Breast epithelium (tissue), 4 donors: ENCODE results near the gene FRMD6. TPM values are rescaled to one million over a fixed set of nuclear protein-coding genes. Genes with fewer than 3 reads are reported as not detected.

Experiments used
- DNase-seq, 2 donors: peaks; one replicate each; pipeline ENCODE4 v3.0.0-alpha.2; 2019; ENCODE audit warnings: low spot score in 2 of 2
- H3K27ac ChIP-seq, 2 donors: fragments of 200-600 bp; sonication (generic) in 1 of 2; one replicate each; pipeline ENCODE4 v1.5.1; 2016 to 2019; ENCODE audit warnings: mild to moderate bottlenecking in 1 of 2
- H3K27me3 ChIP-seq, 2 donors: fragments of 200-600 bp; sonication (generic) in 1 of 2; one replicate each; pipeline versions ENCODE4 v1.5.1 to v1.6.0; 2017 to 2019; ENCODE audit warnings: control low read depth in 1 of 2, mild to moderate bottlenecking in 1 of 2
- H3K36me3 ChIP-seq: fragments of 200-600 bp; one replicate; pipeline ENCODE4 v1.5.1; 2019
- H3K4me1 ChIP-seq, 2 donors: fragments of 200-600 bp; sonication (generic); one replicate each; pipeline ENCODE4 v1.5.1; 2016 to 2019; ENCODE audit warnings: control low read depth in 1 of 2
- H3K4me3 ChIP-seq, 3 donors: fragments of 200-600 bp; sonication (generic); 1 replicate in 2 of 3; 2 replicates in 1 of 3; pipeline ENCODE4 v1.5.1; 2016 to 2019; ENCODE audit warnings: mild to moderate bottlenecking in 3 of 3, moderate library complexity in 2 of 3
- H3K9me3 ChIP-seq, 2 donors: fragments of 200-600 bp; sonication (generic) in 1 of 2; one replicate each; pipeline ENCODE4 v1.5.1; 2016 to 2019; ENCODE audit warnings: control low read depth in 1 of 2
- CTCF ChIP-seq, 3 donors: fragments of 450-650 bp; IDR thresholded peaks; one replicate each; pipeline ENCODE4 v1.5.1; 2016 to 2017; ENCODE audit warnings: antibody characterized with exemption in 3 of 3, mild to moderate bottlenecking in 3 of 3, moderate library complexity in 3 of 3
- POLR2A ChIP-seq: fragments of 450-650 bp; IDR thresholded peaks from one replicate; pipeline ENCODE4 v1.6.1; 2016; ENCODE audit warnings: antibody characterized with exemption, mild to moderate bottlenecking, moderate library complexity
- POLR2AphosphoS5 ChIP-seq, 3 donors: sonication (generic); formaldehyde crosslinking; IDR thresholded peaks; one replicate each; pipeline ENCODE4 v1.6.1; 2017; ENCODE audit warnings: antibody characterized with exemption in 3 of 3
- intact Hi-C: fragments of 100-400 bp; cut with DNase I; formaldehyde crosslinking; loops from one replicate; pipeline ENCODE4 v1.15.1; 2023; ENCODE audit warnings: low total_unique reads
- total RNA-seq, 3 donors: library from RNA; depleted of rRNA; stranded (reverse); fragments of >200 nt; gene quantifications; one replicate each; pipeline ENCODE4 v1.1.0, GENCODE V29; 2016

Gene FRMD6
- total RNA-seq, 3 donors from 2014 or later, result 14.6 to 111 (median 80.3) TPM

GRCh38 chr14:51648296-51648695, 3.4 kb upstream of the FRMD6 start:
- no peak for DNase-seq
- Histone ChIP-seq H3K27ac (peak overlapping the region in 1 of 2 donors; percentile 12), H3K36me3 (no peaks in the 10 kb centered on the region), H3K9me3 (no peaks in the 10 kb centered on the region), H3K27me3 (no peaks in the 10 kb centered on the region), H3K4me1 (peaks cover 0 to 4% of the 10 kb centered on the region in 2 donors), H3K4me3 (no peak overlapping the region)
- intact Hi-C loops, result no loop called here
- no peak for TF ChIP-seq POLR2AphosphoS5 (IDR thresholded peaks at IDR 0.05)
- TF ChIP-seq POLR2A, result no peak
- no peak for TF ChIP-seq CTCF (IDR thresholded peaks at IDR 0.05)

GRCh38 chr14:51650716-51651387, 858 bp upstream of the FRMD6 start:
- Histone ChIP-seq H3K4me3 (peak overlapping the region; percentile 96 to 98 (median 96)), H3K4me1 (peaks cover 0 to 4% of the 10 kb centered on the region in 2 donors), H3K27me3 (no peaks in the 10 kb centered on the region), H3K9me3 (no peaks in the 10 kb centered on the region), H3K27ac (peak overlapping the region; percentile 99), H3K36me3 (no peaks in the 10 kb centered on the region)
- intact Hi-C loops, result no loop called here
- DNase-seq, result peak in 1 of 2 donors; percentile 36
- no peak for TF ChIP-seq POLR2AphosphoS5 (IDR thresholded peaks at IDR 0.05)
- TF ChIP-seq CTCF (IDR thresholded peaks at IDR 0.05), result no peak
- TF ChIP-seq POLR2A, result no peak

GRCh38 chr14:51652168-51653078, 713 bp downstream of the FRMD6 start:
- peak in 1 of 2 donors; percentile 55 for DNase-seq
- intact Hi-C loops, result no loop called here
- H3K9me3 ChIP-seq, result no peaks in the 10 kb centered on the region
- peaks cover 0 to 4% of the 10 kb centered on the region in 2 donors for H3K4me1 ChIP-seq
- H3K27ac ChIP-seq, result peak overlapping the region; percentile 99
- H3K4me3 ChIP-seq, result peak overlapping the region; percentile 96 to 98 (median 96)
- no peaks in the 10 kb centered on the region for H3K36me3 ChIP-seq
- TF ChIP-seq POLR2AphosphoS5 (IDR thresholded peaks at IDR 0.05) (peak; percentile 26 to 63 (median 56)), POLR2A (no peak), CTCF (IDR thresholded peaks at IDR 0.05) (peak in 1 of 3 donors; percentile 8)
- H3K27me3 ChIP-seq, result no peaks in the 10 kb centered on the region

GRCh38 chr14:51653079-51653774, 1.5 kb downstream of the FRMD6 start:
- H3K9me3 ChIP-seq, result no peaks in the 10 kb centered on the region
- H3K4me3 ChIP-seq, result peak overlapping the region; percentile 96 to 98 (median 96)
- H3K27me3 ChIP-seq, result no peaks in the 10 kb centered on the region
- peaks cover 0 to 11% of the 10 kb centered on the region in 2 donors for H3K4me1 ChIP-seq
- peak overlapping the region; percentile 99 for H3K27ac ChIP-seq
- H3K36me3 ChIP-seq, result no peaks in the 10 kb centered on the region
- intact Hi-C loops, result no loop called here
- DNase-seq, result no peak
- TF ChIP-seq POLR2AphosphoS5 (IDR thresholded peaks at IDR 0.05) (no peak), CTCF (IDR thresholded peaks at IDR 0.05) (peak; percentile 48 to 65 (median 59))
